Fibroblast of lung (primary cell): ENCODE data around the gene NEK2. TPM values are rescaled to one million over a fixed set of nuclear protein-coding genes. Genes with fewer than 3 reads are reported as not detected.
A peak's percentile ranks its signal among the peaks of the same experiment; 100 is the strongest.

Source experiments
- DNase-seq, 2 donors: peaks; one replicate each; pipeline versions ENCODE4 v3.0.0 to v3.0.0-alpha.2; 2010; ENCODE audit warnings: low read depth in 2 of 2
- H2AFZ ChIP-seq: 2 replicates; pipeline ENCODE4 v1.5.1; 2012; ENCODE audit warnings: low read length, control low read depth, inconsistent platforms
- H3K27ac ChIP-seq: 2 replicates; pipeline ENCODE4 v1.5.1; 2011; ENCODE audit warnings: low read length, control low read depth; ENCODE audit not compliant: insufficient read depth
- H3K27me3 ChIP-seq: 2 replicates; pipeline ENCODE4 v1.5.1; 2011; ENCODE audit warnings: mild to moderate bottlenecking, low read length; ENCODE audit not compliant: control insufficient read depth, insufficient read depth
- H3K36me3 ChIP-seq: 2 replicates; pipeline ENCODE4 v1.5.1; 2011; ENCODE audit warnings: low read length; ENCODE audit not compliant: control insufficient read depth, insufficient read depth
- H3K4me1 ChIP-seq: 2 replicates; pipeline ENCODE4 v1.5.1; 2011; ENCODE audit warnings: low read length; ENCODE audit not compliant: control insufficient read depth, insufficient read depth; ENCODE audit errors: extremely low read depth
- H3K4me2 ChIP-seq: 2 replicates; pipeline ENCODE4 v1.5.1; 2011; ENCODE audit warnings: low read length, control low read depth; ENCODE audit not compliant: insufficient read depth; ENCODE audit errors: extremely low read depth
- H3K4me3 ChIP-seq, 4 experiments: fragments of 200-600 bp in 1 of 4; sonication (generic) in 1 of 4; replicated peaks in 1 of 4; 2 replicates each; pipeline ENCODE4 v1.5.1; 2011 to 2016; ENCODE audit warnings: low read length in 4 of 4, low read depth in 3 of 4, mild to moderate bottlenecking in 3 of 4, control low read depth in 2 of 4, inconsistent platforms in 1 of 4, mixed read lengths in 1 of 4; ENCODE audit not compliant: insufficient read depth in 1 of 4; ENCODE audit errors: control extremely low read depth in 1 of 4
- H3K79me2 ChIP-seq: 2 replicates; pipeline ENCODE4 v1.5.1; 2012; ENCODE audit warnings: mild to moderate bottlenecking, low read length, inconsistent platforms; ENCODE audit not compliant: control insufficient read depth, insufficient read depth
- H3K9ac ChIP-seq: 2 replicates; pipeline ENCODE4 v1.5.1; 2011; ENCODE audit warnings: mild to moderate bottlenecking, low read length, control low read depth; ENCODE audit not compliant: insufficient read depth
- H3K9me3 ChIP-seq: 2 replicates; pipeline ENCODE4 v1.5.1; 2012; ENCODE audit warnings: low read depth, low read length; ENCODE audit not compliant: control insufficient read depth, insufficient read depth
- H4K20me1 ChIP-seq: 2 replicates; pipeline ENCODE4 v1.5.1; 2011; ENCODE audit warnings: low read length; ENCODE audit not compliant: control insufficient read depth, insufficient read depth; ENCODE audit errors: extremely low read depth
- CTCF ChIP-seq, 2 donors: IDR thresholded peaks in 1 of 2; conservative IDR thresholded peaks in 1 of 2; 1 replicate in 1 of 2; 2 replicates in 1 of 2; pipeline ENCODE4 v1.5.1; 2011 to 2012; ENCODE audit warnings: low read length in 2 of 2, control low read depth in 1 of 2, inconsistent platforms in 1 of 2, low read depth in 1 of 2, mild to moderate bottlenecking in 1 of 2
- EZH2 ChIP-seq: IDR thresholded peaks from 2 replicates; pipeline ENCODE4 v1.5.1; 2012; ENCODE audit warnings: low read length, control low read depth, mild to moderate bottlenecking; ENCODE audit errors: missing control alignments
- polyA plus RNA-seq, 2 donors: library from polyadenylated mRNA; depleted of rRNA in 1 of 2; stranded (reverse) in 1 of 2; unstranded in 1 of 2; fragments of >200 nt; gene quantifications; 2 replicates each; pipeline ENCODE4 v1.2.1, GENCODE V29; 2011 to 2012; ENCODE audit warnings: missing spikeins in 1 of 2
- total RNA-seq: library from RNA; depleted of rRNA; stranded (reverse); fragments of >200 nt; gene quantifications from 2 replicates; pipeline ENCODE4 v1.2.1, GENCODE V29; 2014

NEK2 gene
- total and polyA plus RNA-seq, 2 donors (not counting 1 experiment from before 2014, with no cell fraction given) = 6.8 to 12.7 TPM

GRCh38 chr1:211653293-211653692, 22.1 kb downstream of the NEK2 start:
- no peak for TF ChIP-seq EZH2
- Histone ChIP-seq H3K79me2 (no peaks in the 10 kb centered on the region), H2AFZ (no peak overlapping the region), H3K9ac (no peak overlapping the region), H3K27ac (no peak overlapping the region), H3K4me1 (peaks cover 4% of the 10 kb centered on the region), H4K20me1 (no peaks in the 10 kb centered on the region), H3K4me2 (no peak overlapping the region), H3K36me3 (no peaks in the 10 kb centered on the region), H3K9me3 (no peaks in the 10 kb centered on the region), H3K4me3 (no peak overlapping the region), H3K27me3 (no peaks in the 10 kb centered on the region)
- no peak for DNase-seq

- no peak overlapping the region for H3K4me2 ChIP-seq
- H3K27me3 ChIP-seq = no peaks in the 10 kb centered on the region
- H3K36me3 ChIP-seq = no peaks in the 10 kb centered on the region
- no peak overlapping the region for H3K9ac ChIP-seq
- TF ChIP-seq CTCF (conservative IDR thresholded peaks at IDR 0.05 in 1 of 2, IDR thresholded peaks at IDR 0.05 in 1 of 2; ENCODE audit: low read depth in 1 of 2, low read length in 2 of 2) (no peak), EZH2 (no peak)
- no peaks in the 10 kb centered on the region for H3K79me2 ChIP-seq
- no peak overlapping the region for H3K27ac ChIP-seq
- no peaks in the 10 kb centered on the region for H3K9me3 ChIP-seq
- no peaks in the 10 kb centered on the region for H4K20me1 ChIP-seq
- peaks cover 4% of the 10 kb centered on the region for H3K4me1 ChIP-seq
- H2AFZ ChIP-seq = no peak overlapping the region
- H3K4me3 ChIP-seq = no peak overlapping the region
- DNase-seq = no peak
Observed at GRCh38 chr1:211652371-211652770, 23.1 kb downstream of the NEK2 start.

- H3K4me3 ChIP-seq = no peak overlapping the region
- no peak overlapping the region for H3K27ac ChIP-seq
- H3K79me2 ChIP-seq = no peaks in the 10 kb centered on the region
- no peak overlapping the region for H3K9ac ChIP-seq
- peaks cover 4% of the 10 kb centered on the region for H3K4me1 ChIP-seq
- no peak for DNase-seq
- TF ChIP-seq EZH2 = no peak
- H3K9me3 ChIP-seq = no peaks in the 10 kb centered on the region
- H4K20me1 ChIP-seq = no peaks in the 10 kb centered on the region
- H2AFZ ChIP-seq = no peak overlapping the region
- no peaks in the 10 kb centered on the region for H3K27me3 ChIP-seq
- no peaks in the 10 kb centered on the region for H3K36me3 ChIP-seq
- no peak overlapping the region for H3K4me2 ChIP-seq
Observed at GRCh38 chr1:211650904-211651303, 24.5 kb downstream of the NEK2 start.

- H3K36me3 ChIP-seq = no peaks in the 10 kb centered on the region
- no peak overlapping the region for H3K4me3 ChIP-seq
- no peak for TF ChIP-seq EZH2
- peak in 1 of 2 donors; percentile 53 for TF ChIP-seq CTCF (conservative IDR thresholded peaks at IDR 0.05 in 1 of 2, IDR thresholded peaks at IDR 0.05 in 1 of 2; ENCODE audit: low read depth in 1 of 2, low read length in 2 of 2)
- no peak overlapping the region for H3K4me2 ChIP-seq
- H3K27ac ChIP-seq = no peak overlapping the region
- H3K9ac ChIP-seq = no peak overlapping the region
- peaks cover 4% of the 10 kb centered on the region for H3K4me1 ChIP-seq
- no peaks in the 10 kb centered on the region for H3K9me3 ChIP-seq
- no peaks in the 10 kb centered on the region for H3K27me3 ChIP-seq
- DNase-seq = peak in 1 of 2 donors; percentile 41
- H3K79me2 ChIP-seq = no peaks in the 10 kb centered on the region
- no peaks in the 10 kb centered on the region for H4K20me1 ChIP-seq
- no peak overlapping the region for H2AFZ ChIP-seq
Observed at GRCh38 chr1:211648980-211649934, 26.2 kb downstream of the NEK2 start.
